Neuronal stem cell (in vitro differentiated cells): ENCODE data around the gene DIAPH2.

Experiments used
- DNase-seq: peaks from one replicate; pipeline ENCODE4 v3.0.0-alpha.2; 2013; ENCODE audit warnings: low spot score
- H2AFZ ChIP-seq: one replicate; pipeline ENCODE4 v1.6.1; 2013; ENCODE audit warnings: mild to moderate bottlenecking, low read length, inconsistent platforms
- H2AK5ac ChIP-seq: 2 replicates; pipeline ENCODE4 v1.6.1; 2013; ENCODE audit warnings: low read depth, mild to moderate bottlenecking, inconsistent platforms, low read length, moderate library complexity, mixed read lengths
- H2BK120ac ChIP-seq: 2 replicates; pipeline ENCODE4 v1.6.1; 2013; ENCODE audit warnings: low read depth, mild to moderate bottlenecking, inconsistent platforms, low read length, moderate library complexity, mixed read lengths
- H2BK12ac ChIP-seq: one replicate; pipeline ENCODE4 v1.6.1; 2013; ENCODE audit warnings: low read length, inconsistent platforms
- H2BK15ac ChIP-seq: 2 replicates; pipeline ENCODE4 v1.6.1; 2013; ENCODE audit warnings: mild to moderate bottlenecking, low read length, inconsistent platforms, mixed read lengths
- H2BK5ac ChIP-seq: one replicate; pipeline ENCODE4 v1.6.1; 2013; ENCODE audit warnings: inconsistent platforms, mild to moderate bottlenecking, low read length, moderate library complexity
- H3K14ac ChIP-seq: one replicate; pipeline ENCODE4 v1.6.1; 2013; ENCODE audit warnings: low read length, inconsistent platforms
- H3K18ac ChIP-seq: 2 replicates; pipeline ENCODE4 v1.6.1; 2013; ENCODE audit warnings: low read length, inconsistent platforms
- H3K23ac ChIP-seq: 2 replicates; pipeline ENCODE4 v1.6.1; 2013; ENCODE audit warnings: low read depth, mild to moderate bottlenecking, mixed read lengths, low read length, inconsistent platforms; ENCODE audit not compliant: poor library complexity
- H3K27ac ChIP-seq: replicated peaks from 3 replicates; pipeline ENCODE4 v1.5.1; 2013; ENCODE audit warnings: low read length, inconsistent platforms
- H3K27me3 ChIP-seq, 3 experiments: 2 replicates each; pipeline ENCODE4 v1.6.1; 2013; ENCODE audit warnings: low read length in 3 of 3, mild to moderate bottlenecking in 2 of 3, inconsistent platforms in 1 of 3, low read depth in 1 of 3, mixed read lengths in 1 of 3, moderate library complexity in 1 of 3; ENCODE audit not compliant: control insufficient read depth in 3 of 3, insufficient read depth in 3 of 3
- H3K36me3 ChIP-seq, 2 donors: replicated peaks in 1 of 2; 2 replicates each; pipeline ENCODE4 v1.6.1; 2013; ENCODE audit warnings: low read length in 2 of 2; ENCODE audit not compliant: control insufficient read depth in 2 of 2, insufficient read depth in 2 of 2
- H3K4ac ChIP-seq: 2 replicates; pipeline ENCODE4 v1.6.1; 2013; ENCODE audit warnings: inconsistent platforms, mild to moderate bottlenecking, low read length, moderate library complexity
- H3K4me1 ChIP-seq, 2 donors: 1 replicate in 1 of 2; 2 replicates in 1 of 2; pipeline ENCODE4 v1.6.1; 2013; ENCODE audit warnings: low read length in 2 of 2, low read depth in 1 of 2; ENCODE audit not compliant: control insufficient read depth in 2 of 2, insufficient read depth in 1 of 2
- H3K4me2 ChIP-seq: one replicate; pipeline ENCODE4 v1.6.1; 2013; ENCODE audit warnings: mild to moderate bottlenecking, low read length, inconsistent platforms; ENCODE audit not compliant: insufficient read depth, poor library complexity, severe bottlenecking
- H3K4me3 ChIP-seq, 2 donors: 2 replicates each; pipeline ENCODE4 v1.5.1; 2013; ENCODE audit warnings: low read length in 2 of 2, mild to moderate bottlenecking in 2 of 2, inconsistent platforms in 1 of 2, moderate library complexity in 1 of 2
- H3K79me1 ChIP-seq: one replicate; pipeline ENCODE4 v1.6.1; 2013; ENCODE audit warnings: low read depth, mild to moderate bottlenecking, inconsistent platforms, low read length, moderate library complexity
- H3K9ac ChIP-seq: one replicate; pipeline ENCODE4 v1.6.1; 2013; ENCODE audit warnings: mild to moderate bottlenecking, low read depth, low read length, inconsistent platforms; ENCODE audit not compliant: poor library complexity
- H3K9me3 ChIP-seq, 2 donors: replicated peaks in 1 of 2; 2 replicates each; pipeline versions ENCODE3 to v1.6.1; 2013; ENCODE audit warnings: low read length in 2 of 2, mild to moderate bottlenecking in 2 of 2, inconsistent platforms in 1 of 2, low read depth in 1 of 2, mixed read lengths in 1 of 2, moderate library complexity in 1 of 2; ENCODE audit not compliant: control insufficient read depth in 2 of 2, insufficient read depth in 1 of 2
- H4K8ac ChIP-seq: one replicate; pipeline ENCODE4 v1.6.1; 2013; ENCODE audit warnings: low read depth, mild to moderate bottlenecking, inconsistent platforms, low read length, moderate library complexity
- H4K91ac ChIP-seq: one replicate; pipeline ENCODE4 v1.6.1; 2013; ENCODE audit warnings: low read length, low read depth, mild to moderate bottlenecking, inconsistent platforms; ENCODE audit not compliant: poor library complexity
- WGBS, 2 donors: extraction: QIAGEN DNeasy Blood & Tissue Kit; methylation state at CpG; one replicate each; pipeline ENCODE4 v1.1.7; 2013; ENCODE audit warnings: missing lambda C conversion rate in 2 of 2, mixed read lengths in 1 of 2; ENCODE audit not compliant: insufficient read length in 2 of 2, insufficient replicate concordance in 1 of 2; ENCODE audit errors: extremely low coverage in 2 of 2; 5-methylcytosine and 5-hydroxymethylcytosine counted together

The DIAPH2 gene

GRCh38 chrX:97132664-97133415 is 448.2 kb downstream of the DIAPH2 start:
- no peaks in the 10 kb centered on the region for H3K9me3 ChIP-seq
- no peak overlapping the region for H3K4me3 ChIP-seq
- H3K9ac ChIP-seq: no peak overlapping the region
- H4K8ac ChIP-seq: no peak overlapping the region
- H2BK15ac ChIP-seq: no peak overlapping the region
- no CpG with 5 or more reads among the region's 6 CpGs for WGBS, 2 donors
- no peak overlapping the region for H3K4ac ChIP-seq
- H3K4me1 ChIP-seq: peaks cover 0 to 3% of the 10 kb centered on the region in 2 donors
- no peaks in the 10 kb centered on the region for H3K27me3 ChIP-seq
- DNase-seq: no peak
- H2BK12ac ChIP-seq: no peak overlapping the region
- no peak overlapping the region for H2BK120ac ChIP-seq
- H3K18ac ChIP-seq: no peak overlapping the region
- H2BK5ac ChIP-seq: no peak overlapping the region
- H3K27ac ChIP-seq: no peak overlapping the region
- no peak overlapping the region for H2AFZ ChIP-seq
- H3K36me3 ChIP-seq: no peaks in the 10 kb centered on the region
- H3K23ac ChIP-seq: no peak overlapping the region
- H3K79me1 ChIP-seq: no peaks in the 10 kb centered on the region
- H3K14ac ChIP-seq: no peak overlapping the region
- no peak overlapping the region for H4K91ac ChIP-seq
- no peak overlapping the region for H2AK5ac ChIP-seq
- H3K4me2 ChIP-seq: no peak overlapping the region

- H3K14ac ChIP-seq: no peak overlapping the region
- H3K9me3 ChIP-seq: no peaks in the 10 kb centered on the region
- H2AK5ac ChIP-seq: no peak overlapping the region
- no peaks in the 10 kb centered on the region for H3K4me1 ChIP-seq
- H3K4me2 ChIP-seq: no peak overlapping the region
- no CpG with 5 or more reads among the region's 1 CpG for whole genome bisulfite sequencing, 2 donors
- no peak overlapping the region for H3K23ac ChIP-seq
- H3K36me3 ChIP-seq: no peaks in the 10 kb centered on the region
- H4K8ac ChIP-seq: no peak overlapping the region
- no peak overlapping the region for H3K4me3 ChIP-seq
- H2BK15ac ChIP-seq: no peak overlapping the region
- no peak overlapping the region for H4K91ac ChIP-seq
- no peak overlapping the region for H2BK12ac ChIP-seq
- H3K9ac ChIP-seq: no peak overlapping the region
- no peaks in the 10 kb centered on the region for H3K27me3 ChIP-seq
- no peak overlapping the region for H3K27ac ChIP-seq
- H2BK120ac ChIP-seq: no peak overlapping the region
- H2AFZ ChIP-seq: peak overlapping the region; percentile 45
- no peak overlapping the region for H2BK5ac ChIP-seq
- DNase-seq: no peak
- no peak overlapping the region for H3K4ac ChIP-seq
- no peaks in the 10 kb centered on the region for H3K79me1 ChIP-seq
- no peak overlapping the region for H3K18ac ChIP-seq
Observed at GRCh38 chrX:97145934-97146333, 461.3 kb downstream of the DIAPH2 start.

- Histone ChIP-seq H2BK120ac (no peak overlapping the region), H3K4me1 (no peaks in the 10 kb centered on the region), H3K9me3 (no peaks in the 10 kb centered on the region), H3K4me3 (no peak overlapping the region), H4K8ac (no peak overlapping the region), H3K27ac (no peak overlapping the region), H4K91ac (no peak overlapping the region), H2BK5ac (no peak overlapping the region), H3K18ac (no peak overlapping the region), H2AFZ (no peak overlapping the region), H3K4ac (no peak overlapping the region), H3K14ac (no peak overlapping the region), H3K36me3 (no peaks in the 10 kb centered on the region), H2BK15ac (no peak overlapping the region), H3K27me3 (no peaks in the 10 kb centered on the region), H2AK5ac (no peak overlapping the region), H3K79me1 (no peaks in the 10 kb centered on the region), H3K4me2 (no peak overlapping the region), H3K23ac (no peak overlapping the region), H2BK12ac (no peak overlapping the region), H3K9ac (no peak overlapping the region)
- WGBS, 2 donors: no CpG with 5 or more reads among the region's 1 CpG
- DNase-seq: no peak
Observed at GRCh38 chrX:97155816-97156215, 471.2 kb downstream of the DIAPH2 start.

GRCh38 chrX:97158269-97158668 is 473.6 kb downstream of the DIAPH2 start:
- Histone ChIP-seq H3K14ac (no peak overlapping the region), H3K36me3 (no peaks in the 10 kb centered on the region), H3K27ac (no peak overlapping the region), H3K18ac (no peak overlapping the region), H2BK15ac (no peak overlapping the region), H3K4ac (no peak overlapping the region), H4K8ac (no peak overlapping the region), H3K9me3 (no peaks in the 10 kb centered on the region), H2AK5ac (no peak overlapping the region), H3K23ac (no peak overlapping the region), H4K91ac (no peak overlapping the region), H2BK5ac (no peak overlapping the region), H3K4me2 (no peak overlapping the region), H3K4me1 (no peaks in the 10 kb centered on the region), H3K9ac (no peak overlapping the region), H3K79me1 (no peaks in the 10 kb centered on the region), H2AFZ (no peak overlapping the region), H3K27me3 (no peaks in the 10 kb centered on the region), H2BK12ac (no peak overlapping the region), H3K4me3 (no peak overlapping the region), H2BK120ac (no peak overlapping the region)
- DNase-seq: no peak
- no CpG with 5 or more reads among the region's 4 CpGs for WGBS, 2 donors
